Stimulated activated CD4-positive, alpha-beta T cell treated with anti-CD3 and anti-CD28 coated beads, Interleukin-1b, Interleukin-23, amount 100 ng/mL, for 48 hours (primary cell): ENCODE measurements around the gene RAI1.

Source experiments
- DNase-seq: peaks from one replicate; pipeline ENCODE4 v3.0.0-alpha.2; 2020

Gene RAI1

DNA sequence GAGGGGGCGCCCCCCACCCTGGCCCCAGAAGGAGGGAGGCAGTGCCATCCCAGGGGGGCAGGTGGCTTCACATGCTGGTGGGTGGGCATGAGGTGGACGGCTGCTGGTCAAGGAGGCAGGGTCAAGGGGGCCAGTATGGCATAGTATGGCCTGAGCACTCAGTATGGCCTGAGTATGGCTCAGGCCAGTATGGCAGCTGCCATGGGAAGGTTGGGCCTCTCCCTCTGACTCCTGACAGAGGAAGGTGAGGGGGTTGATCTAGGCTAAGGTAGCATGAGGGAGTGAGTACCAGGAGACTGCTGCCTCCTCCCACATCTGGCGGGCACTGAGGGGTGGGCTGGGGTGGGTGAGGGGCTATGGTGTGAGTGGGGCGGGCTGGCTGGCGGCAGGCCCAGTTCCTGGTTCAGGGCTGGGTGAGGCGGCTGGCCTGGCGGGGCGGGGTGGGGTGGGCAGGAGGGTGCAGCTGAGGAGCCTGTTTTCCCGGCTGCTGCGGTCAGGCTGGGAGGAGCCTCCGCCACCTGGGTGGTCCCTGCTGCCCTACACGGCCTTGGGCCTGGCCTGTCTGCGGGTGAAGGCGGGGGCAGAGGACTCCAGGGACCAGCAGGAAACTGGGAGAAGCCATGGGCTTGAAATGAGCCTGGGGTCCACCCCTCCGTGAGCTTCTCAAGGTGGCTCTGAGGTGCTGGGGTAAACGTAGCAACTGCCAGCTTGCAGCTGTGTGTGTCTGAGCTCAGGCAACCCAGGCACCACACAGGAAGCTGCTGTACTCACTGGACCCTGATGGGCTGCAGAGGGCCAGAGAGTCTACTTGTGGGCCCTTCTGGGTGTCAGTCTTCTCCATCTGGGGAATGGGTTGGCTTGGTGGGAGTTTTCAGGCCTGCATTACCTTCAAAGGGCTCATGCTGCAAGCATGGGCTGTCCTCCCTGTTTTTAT, 57.0 kb downstream of the RAI1 start:
- no peak for DNase-seq

DNA sequence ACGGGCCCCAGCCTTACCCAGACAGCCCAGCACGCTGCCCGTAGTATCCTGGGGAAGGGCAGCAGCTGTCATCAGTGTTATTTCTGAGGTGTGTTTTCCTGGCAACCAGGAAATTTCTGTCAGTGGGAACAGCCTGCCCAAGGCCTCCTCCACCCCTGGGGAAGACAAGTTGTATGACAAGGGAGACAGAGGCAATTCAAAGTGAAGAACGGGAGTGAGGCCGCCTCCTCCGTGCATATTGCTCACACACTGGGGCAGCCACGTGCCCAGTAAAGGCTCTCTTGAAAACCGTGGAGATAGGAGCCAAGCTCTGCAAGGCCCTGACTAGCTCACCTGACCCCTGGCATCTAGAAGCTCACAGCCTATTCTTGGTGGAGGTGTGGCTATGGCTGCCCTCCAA, 57.6 kb downstream of the RAI1 start:
- DNase-seq: no peak

DNA sequence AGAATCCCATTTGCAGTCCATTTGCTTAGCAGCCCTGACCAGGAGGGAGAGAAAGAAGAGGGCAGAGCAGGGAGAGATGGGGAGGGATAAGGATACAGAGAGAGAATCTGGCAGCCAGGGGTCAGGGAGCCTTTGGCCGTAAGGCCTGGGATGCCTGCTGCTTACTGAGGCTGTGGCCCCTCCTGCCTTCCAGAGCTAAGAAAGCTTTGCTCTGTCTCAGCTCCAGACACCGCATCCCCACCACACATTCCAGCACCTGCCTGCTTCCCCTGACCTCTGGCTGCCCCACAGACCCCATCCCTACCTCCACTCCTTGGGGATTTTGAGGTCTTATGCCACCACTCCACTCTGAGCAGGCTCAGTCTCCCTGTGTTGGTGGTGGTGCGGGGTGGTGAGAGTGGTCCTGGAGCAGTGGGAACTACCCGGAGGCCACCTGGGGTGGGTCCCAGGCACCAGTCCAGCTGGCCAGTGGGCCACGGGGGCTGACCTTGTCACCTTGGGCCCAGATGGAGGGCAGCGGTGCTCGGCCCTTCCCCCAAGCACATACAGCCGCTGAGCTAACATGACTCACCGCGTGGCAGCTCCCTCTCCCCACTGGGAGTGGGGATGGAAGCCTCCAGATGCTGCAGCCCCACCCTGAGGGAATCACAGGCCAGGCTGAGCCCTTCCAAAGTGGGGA, 58.3 kb downstream of the RAI1 start:
- no peak for DNase-seq

DNA sequence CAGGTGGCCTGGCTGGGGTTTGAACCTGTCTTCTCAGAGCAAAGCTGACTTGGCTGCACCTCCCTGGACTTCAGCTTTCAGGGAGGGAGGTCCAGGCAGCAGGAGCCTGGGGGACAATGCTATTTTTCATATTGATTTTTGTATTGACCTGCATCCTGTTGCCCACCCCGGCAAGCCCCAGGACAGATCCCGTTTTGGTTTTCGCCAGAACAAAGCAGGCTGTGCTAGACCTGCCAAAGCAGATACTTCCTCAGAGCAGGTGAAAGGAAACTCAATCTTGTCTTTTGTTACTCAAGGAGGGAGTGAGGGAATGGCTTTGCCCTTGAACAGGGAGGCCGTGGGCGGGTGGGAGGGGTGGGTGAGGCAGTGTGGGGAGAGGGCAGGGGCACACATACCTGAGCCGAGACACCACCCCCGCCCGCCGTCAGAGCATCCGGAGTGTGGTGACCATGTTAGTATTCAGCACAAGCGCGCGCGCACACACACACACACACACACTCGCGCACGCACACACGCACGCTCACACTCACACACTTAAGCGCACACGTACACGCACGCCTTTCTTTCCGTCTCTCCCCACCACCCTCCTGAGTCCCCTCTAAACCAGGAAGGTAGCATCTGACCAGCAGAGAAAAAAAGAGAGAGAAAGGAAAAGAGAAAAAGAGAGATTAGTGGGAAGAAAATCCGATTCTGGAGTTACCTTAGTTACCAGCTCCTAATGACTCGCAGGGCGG, 59.5 kb downstream of the RAI1 start:
- peak; percentile 22 for DNase-seq

DNA sequence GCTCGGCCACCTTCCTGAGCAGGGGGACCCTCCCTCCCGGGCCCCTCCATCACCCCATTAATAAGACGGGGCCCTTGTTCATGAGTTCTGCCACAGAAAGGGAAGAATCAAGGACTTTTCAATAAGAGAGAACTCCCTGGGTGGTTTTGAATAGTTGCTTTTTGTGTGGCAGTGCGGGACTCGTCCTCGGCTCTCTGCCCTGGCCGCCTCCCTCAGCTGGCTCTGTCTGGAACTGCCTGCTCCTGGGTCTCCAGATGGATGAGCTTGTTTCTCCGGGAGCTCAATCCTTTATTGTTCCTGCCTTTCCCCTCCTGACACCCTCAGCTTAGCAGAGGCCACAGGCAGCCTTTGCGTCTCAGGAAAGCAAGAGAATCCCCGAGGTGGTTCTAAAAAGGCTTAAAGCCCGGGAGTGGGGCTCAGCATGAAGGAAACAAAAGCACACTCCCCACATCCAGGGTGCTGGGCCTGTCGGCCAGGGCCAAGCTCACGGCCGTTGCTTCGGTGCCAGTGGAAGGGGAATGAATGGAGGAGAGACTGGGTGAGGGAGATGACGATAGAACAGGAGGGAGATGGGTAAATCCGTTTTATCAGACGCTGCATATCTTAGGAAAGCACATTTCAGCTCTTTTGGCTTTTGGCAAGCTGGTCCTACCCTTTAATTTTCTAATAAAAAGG, 60.2 kb downstream of the RAI1 start:
- DNase-seq: no peak

DNA sequence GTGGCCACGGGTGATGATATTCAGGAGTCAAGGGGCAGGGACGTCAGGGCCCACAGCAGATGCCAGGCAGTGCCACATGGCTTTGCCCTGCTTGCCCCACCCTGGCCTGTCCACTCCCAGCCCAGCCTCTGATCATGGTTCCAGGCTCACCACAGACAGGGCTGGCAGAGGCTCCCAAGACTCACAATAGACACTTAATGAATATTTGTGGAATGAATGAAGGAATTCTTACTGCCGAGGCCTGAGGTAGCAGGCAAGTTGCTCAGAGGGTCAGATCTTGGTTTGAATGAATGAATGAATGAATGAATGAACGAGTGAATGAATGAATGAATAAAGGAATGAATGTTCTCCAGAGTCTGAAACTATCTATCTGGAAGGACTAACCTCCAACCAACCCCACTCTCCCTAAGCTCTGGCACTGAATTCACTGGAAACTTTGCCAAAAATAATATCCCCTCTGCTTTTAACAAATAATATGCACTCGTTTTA, 60.9 kb downstream of the RAI1 start:
- no peak for DNase-seq

DNA sequence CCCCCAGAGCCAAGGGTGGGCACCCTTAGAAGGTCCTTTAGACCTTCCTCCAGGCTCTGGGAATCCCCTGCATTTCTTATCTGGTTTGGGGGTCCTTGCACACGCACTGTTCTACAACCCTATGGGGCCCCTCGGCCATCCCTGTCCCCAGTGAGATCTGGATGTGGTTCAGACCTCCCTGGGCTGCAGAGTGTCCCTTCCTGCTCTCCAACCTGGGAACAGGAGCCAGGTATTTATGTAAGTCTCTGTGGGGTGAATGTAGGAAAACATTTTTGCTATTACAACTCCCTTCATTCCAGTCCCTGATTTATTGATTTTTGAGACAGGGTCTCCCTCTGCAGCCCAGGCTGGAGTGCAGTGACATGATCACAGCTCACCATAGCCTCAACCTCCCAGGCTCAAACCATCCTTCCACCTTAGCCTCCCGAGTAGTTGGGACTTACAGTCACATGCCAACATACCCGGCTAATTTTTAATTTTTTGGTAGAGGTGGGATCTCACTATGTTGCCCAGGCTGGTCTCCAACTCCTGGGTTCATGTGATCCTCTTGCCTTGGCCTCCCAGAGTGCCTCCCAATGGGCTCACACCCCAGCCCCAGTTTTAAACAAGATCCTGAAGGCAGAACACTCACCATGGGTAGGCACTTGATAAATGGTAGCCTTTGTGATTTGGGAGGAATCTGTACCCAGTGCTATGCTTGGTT, 61.6 kb downstream of the RAI1 start:
- no peak for DNase-seq

DNA sequence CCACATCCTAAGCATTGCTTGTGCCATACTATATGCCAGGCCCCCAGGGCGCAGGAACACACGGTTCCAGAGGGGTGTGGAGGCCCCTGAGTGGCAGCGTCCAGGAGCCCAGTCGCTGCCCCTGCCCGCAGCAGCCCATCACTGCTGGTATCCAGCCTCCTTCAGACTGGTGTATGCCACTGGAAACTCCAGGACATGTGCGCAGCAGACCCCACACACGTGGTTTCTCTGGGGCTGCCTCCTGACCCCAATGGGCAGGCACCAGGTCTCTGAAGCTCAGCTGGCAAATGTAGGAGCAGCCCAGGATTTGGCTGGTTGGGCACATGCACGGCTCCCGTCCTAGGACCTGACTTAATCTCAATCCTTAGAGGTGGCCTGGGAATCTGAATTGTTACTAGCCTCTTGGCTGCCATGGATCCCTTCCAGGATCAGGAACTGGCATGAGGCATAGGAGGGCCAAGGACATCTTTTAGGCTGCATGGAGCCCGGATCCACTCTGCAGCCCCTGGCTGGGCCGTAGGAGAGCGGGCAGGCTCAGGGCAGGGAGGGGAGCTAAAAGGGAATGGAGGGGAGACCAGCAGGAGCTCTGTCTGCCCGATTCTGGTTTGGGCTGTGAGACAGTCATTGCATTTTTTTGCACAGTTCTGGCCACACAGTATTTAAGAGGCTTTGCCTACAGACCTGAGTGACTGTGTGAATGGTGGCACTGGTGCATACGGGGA, 62.3 kb downstream of the RAI1 start:
- no peak for DNase-seq

DNA sequence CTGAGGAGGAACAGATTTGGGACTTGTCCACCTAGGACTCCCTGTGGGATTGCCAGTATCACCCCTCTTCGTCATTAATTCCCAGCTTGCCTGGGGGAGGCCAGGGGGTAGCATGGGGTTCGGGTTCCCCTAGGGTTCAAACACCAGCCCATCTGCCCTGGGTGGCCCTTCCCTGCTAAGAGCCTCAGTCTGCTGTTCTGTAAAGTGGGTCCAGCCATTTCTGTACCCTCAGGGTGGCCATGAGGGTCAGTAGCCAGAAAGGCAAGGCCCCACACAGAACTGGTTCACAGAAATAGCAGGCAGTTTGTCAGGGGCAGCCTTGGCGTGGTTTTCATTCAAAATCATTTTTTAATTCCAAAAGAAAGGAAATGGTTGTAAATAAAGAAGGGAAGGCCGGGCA, 62.9 kb downstream of the RAI1 start:
- DNase-seq: no peak

DNA sequence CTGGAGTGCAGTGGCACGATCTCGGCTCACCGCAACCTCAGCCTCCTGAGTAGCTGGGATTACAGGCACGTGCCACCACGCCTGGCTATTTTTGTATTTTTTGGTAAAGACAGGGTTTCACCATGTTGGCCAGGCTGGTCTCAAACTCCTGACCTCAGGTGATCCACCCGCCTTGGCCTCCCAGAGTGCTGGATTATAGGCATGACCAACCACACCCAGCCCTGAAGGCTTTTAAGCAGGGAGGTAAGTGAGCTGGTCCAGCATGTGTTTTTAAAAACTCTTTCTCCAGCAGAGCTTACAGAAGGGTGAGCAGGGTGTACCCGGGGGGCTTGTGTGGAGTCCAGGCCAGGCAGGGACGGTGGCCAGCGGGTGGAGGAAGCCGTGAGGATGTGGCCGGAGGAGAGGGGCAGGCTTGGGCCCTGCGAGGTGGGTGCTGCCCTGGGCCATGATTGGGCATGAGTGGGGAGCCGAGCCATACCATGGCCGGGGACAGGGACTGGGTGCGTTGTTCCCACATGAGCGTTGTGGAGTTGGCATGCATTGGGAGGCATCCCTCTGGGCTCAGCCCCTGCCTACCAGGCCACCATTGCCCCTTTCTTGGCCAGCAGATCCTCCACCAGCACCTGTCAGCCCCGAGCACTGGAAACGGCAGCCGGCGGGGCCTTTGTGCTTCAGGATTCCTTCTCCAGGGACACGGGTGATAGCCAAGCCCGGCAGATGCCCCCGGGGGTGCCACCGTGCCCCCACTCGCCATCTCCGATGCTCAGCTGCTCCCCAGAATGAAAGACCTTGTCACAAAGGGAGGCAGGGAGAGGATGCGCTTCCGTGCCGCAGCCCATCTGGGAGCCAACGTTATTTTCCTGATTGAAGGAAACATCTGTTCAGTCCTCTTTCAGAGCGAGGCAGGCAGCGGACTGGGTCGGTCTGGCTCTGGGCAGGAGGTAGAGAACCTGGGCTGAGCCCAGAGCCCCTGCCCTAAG, 64.5 kb downstream of the RAI1 start:
- no peak for DNase-seq

DNA sequence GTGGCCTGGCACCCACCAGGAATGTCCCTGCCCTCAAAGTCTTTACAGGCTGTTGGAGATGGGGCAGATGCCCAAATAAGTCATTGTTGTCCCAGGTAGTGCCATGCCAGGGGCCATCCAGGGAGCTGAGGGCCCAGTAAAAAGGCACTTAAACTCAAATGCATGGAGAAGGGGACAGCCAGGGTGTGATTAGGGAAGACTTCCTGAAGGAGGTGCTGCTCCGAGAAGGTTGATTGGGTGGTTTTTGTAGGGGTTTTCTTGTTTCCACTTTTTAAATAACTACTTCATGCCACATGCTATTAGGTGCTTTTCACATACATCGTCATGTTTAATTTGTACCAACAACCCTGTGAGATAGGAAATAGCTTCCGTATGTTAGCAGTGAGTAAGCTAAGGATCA, 66.9 kb downstream of the RAI1 start:
- DNase-seq: no peak

DNA sequence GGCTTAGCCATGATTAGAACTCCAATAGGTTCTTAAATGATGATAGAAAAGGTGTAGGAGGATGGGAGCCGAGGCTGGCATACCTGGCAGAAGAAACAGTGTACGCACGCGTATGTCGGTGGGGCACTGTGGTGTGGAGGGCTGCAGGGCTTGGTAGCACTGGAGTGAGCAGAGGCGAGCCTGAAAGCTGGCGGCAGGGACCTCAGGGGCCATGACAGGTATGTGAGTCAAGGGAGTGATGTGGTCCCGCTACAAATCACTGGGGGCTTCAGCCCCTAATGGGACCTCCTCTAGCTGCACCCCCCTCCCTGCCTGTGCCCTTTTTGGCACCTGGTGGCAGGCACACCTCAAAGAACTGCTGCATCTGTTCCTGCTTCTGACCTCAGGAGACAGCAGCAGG, 67.3 kb downstream of the RAI1 start:
- DNase-seq: no peak

DNA sequence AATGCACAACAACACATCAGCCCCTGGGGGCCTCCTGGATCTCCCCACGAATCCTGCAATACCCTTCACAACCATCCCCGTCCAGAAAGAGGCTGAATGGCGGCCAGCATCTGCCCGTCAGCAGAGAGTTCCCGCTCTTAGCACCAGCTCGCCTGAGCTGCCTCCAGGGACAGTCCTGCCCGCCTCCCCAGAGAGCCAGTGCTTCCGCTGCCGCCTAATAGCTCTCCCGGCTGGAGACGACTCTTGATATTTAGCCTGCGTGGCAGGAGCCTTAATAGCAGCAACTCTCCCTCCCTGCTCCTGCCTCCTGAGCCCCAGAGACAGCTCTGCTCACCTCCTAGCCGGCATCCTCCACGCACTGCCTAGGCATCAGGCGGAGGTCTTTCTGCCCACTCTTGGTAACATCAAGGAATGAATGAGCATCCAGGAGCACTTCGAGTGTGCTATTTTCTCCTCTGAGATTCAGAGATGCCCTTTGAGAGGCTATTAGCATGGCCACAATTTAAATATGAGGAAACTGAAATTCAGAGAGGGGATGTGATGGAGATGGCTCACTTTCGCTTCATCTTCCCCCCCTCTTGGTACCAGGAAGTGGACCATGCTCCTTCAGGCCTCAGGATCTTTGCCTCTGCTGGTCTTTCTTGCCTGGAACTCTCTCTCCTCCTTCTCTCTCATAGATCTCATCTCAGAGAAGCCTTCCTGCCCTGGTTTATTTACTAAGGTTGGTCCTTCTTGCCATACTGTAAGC, 67.9 kb downstream of the RAI1 start:
- DNase-seq: no peak

DNA sequence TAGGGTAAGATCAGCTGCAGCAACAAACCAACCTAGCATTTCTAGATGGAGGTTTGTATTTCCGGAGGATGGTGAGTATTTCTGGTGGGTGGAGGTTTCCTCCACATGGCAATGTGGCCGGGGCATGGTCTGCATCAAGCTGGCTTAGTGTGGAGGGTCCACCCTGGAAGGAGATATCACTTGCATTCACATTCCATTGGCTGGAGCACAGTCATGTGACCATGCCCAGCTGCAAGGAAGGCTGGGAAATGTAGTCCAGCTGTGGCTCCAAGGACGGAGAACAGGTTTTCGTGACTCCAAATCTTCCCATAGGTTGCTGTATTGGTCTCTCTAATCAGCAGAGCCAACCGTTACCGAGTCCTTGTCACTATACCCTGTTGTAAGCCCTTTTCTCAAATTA, 68.7 kb downstream of the RAI1 start:
- DNase-seq: peak; percentile 57

DNA sequence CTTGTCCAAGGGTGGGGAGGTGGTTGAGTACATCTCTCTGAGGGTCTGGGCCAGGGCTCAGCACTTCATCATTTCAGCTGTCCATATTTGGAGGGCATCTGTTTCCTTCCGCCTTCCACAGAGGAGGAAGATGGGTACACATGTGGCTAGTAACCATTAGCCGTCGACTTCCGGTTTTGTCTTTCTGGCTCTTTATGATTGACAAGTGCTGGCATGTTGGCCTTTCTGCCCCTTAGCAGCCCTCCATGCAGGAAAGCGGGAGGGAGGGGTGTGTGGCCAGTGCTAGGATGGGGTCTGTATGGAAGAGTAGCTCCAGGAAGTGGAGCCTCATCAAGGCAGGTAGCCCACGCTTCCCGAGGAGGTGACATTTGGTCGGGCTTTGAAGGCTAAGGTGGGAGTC, 69.6 kb downstream of the RAI1 start:
- DNase-seq: peak; percentile 40

DNA sequence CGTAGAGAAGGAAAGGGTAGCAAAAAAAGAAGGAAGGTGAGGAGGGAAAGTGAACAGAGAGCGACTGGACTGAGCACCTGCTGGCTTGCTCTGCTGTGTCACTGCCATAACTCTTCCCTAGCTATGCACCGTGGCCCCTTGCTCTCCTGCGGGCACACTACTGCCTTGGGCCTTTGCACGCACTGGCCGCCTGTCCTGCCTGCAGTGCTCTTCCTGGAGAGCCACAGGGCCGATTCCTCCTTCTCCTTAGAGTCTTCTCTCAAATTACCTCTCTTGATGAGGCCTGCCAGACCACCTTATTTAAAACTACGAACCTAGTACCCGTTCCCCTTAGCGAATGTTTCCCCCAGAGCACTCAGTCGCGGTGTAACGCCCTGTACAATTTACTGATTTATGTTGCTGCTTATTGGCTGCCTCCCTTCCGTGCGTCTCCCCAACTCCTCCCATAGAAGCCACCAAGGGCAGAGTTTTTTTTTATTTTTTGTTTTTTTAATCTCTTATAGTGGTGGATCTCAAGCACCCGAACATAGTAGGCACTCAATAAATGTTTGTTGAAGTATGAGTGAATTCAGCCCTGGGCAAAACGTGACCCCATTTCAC, 70.3 kb downstream of the RAI1 start:
- DNase-seq: peak; percentile 15

DNA sequence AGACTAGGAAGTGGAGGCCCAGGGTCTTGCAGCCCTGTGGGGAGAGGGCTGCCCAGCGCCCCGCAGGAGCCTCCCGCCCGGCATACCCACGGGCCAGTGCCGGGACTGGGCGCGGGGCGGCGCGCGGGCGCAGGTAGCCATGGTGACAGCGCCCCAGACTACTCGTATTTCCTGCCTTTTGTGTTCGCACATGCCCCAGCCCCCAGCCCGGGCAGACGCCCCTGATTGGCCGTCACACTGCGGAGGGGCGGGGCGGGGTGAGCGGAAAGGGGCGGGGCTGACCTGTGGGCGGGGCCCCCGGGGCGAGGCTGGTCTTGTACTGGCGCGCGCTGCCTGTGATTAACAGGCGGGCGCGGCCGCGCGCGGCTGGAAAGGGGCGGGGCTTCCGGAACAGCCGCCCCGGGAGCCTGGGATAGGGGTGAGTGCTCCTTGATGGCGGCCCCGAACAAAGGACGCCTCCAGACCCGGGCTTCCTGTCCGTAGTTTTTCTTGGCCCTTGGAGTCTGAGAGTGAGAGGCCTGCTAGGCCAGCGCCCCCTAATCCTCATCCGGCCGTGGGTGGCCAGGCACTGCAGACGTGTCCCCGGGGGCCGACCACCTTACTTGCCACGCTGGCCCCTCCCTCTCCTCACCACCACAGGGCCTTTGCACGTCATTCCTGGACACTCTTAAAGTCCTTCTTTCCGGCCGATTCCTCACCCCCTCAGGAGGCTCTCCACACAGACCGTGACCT, 71.0 kb downstream of the RAI1 start:
- peak; percentile 97 for DNase-seq

DNA sequence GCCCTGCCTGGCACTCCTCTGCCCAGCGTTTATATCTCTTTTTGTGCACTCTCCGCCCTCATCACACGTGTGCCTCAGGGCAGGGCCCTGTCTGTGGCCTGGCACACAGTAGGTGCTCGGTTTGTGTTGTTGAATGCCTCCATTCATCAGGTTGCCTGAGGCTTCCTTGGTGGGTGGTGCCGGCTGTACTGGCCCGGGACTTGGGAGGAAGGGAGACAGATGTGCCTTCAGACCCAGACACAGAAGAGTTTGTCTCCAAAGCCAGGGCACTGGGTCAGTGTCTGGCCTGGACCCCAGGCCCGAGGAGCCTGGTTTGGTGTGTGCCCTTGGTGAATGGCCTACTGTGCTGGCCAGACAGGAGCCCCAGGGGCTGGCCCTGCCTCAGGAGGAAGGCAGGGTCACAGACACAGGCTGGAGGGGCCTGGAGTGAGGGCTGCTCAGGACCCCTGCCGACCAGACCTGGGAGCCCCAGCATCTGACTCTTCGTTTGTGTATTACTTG, 71.6 kb downstream of the RAI1 start:
- no peak for DNase-seq
